Measurements from ENCODE around the gene PCDHGB3. TPM values are rescaled to one million over a fixed set of nuclear protein-coding genes. Genes with fewer than 3 reads are reported as not detected.
A peak's percentile ranks its signal among the peaks of the same experiment; 100 is the strongest.
"Not testable (repeated sequence)": the region's sequence is repeated elsewhere in the genome, so short reads cannot be mapped to it uniquely, and the experiment has no call there.

The PCDHGB3 gene
- total RNA-seq, 1 experiment from 2014 or later: 0.21 TPM

- no peak for DNase-seq (ENCODE audit: low read depth, low spot score)
- in situ Hi-C loops (cut with HindIII; ENCODE audit: low pct_unique_long_range_greater_than_20kb, low sequenced_read_pairs): no loop called here
These were observed 39.7 kb downstream of the PCDHGB3 start for GRCh38 chr5:141409598-141410306.

- no peak for DNase-seq (ENCODE audit: low read depth, low spot score)
- in situ Hi-C loops (cut with HindIII; ENCODE audit: low pct_unique_long_range_greater_than_20kb, low sequenced_read_pairs): no loop called here
These were observed 41.5 kb downstream of the PCDHGB3 start for GRCh38 chr5:141411575-141411974.

GRCh38 chr5:141412854-141413539 is 43.0 kb downstream of the PCDHGB3 start, which contains the start of gene PCDHGA10:
PCDHGA10 (plus strand) TSS chr5:141412987; CDS start chr5:141413176, 189 bp downstream.
- in situ Hi-C loops (cut with HindIII; ENCODE audit: low pct_unique_long_range_greater_than_20kb, low sequenced_read_pairs): no loop called here
- DNase-seq (ENCODE audit: low read depth, low spot score): peak; percentile 52

GRCh38 chr5:141413540-141414069 is 43.6 kb downstream of the PCDHGB3 start:
- DNase-seq (ENCODE audit: low read depth, low spot score): no peak
- in situ Hi-C loops (cut with HindIII; ENCODE audit: low pct_unique_long_range_greater_than_20kb, low sequenced_read_pairs): no loop called here

GRCh38 chr5:141414548-141415274 is 44.7 kb downstream of the PCDHGB3 start:
- DNase-seq (ENCODE audit: low read depth, low spot score); in situ Hi-C loops (cut with HindIII; ENCODE audit: low pct_unique_long_range_greater_than_20kb, low sequenced_read_pairs): not testable (repeated sequence)

GRCh38 chr5:141415275-141415618 is 45.2 kb downstream of the PCDHGB3 start:
- DNase-seq (ENCODE audit: low read depth, low spot score); in situ Hi-C loops (cut with HindIII; ENCODE audit: low pct_unique_long_range_greater_than_20kb, low sequenced_read_pairs): not testable (repeated sequence)

GRCh38 chr5:141417494-141418172 is 47.6 kb downstream of the PCDHGB3 start, which contains the start of gene PCDHGB7:
PCDHGB7 (plus strand) TSS chr5:141417677; CDS start chr5:141417860, 183 bp downstream.
- peak; percentile 82 for DNase-seq (ENCODE audit: low read depth, low spot score)
- in situ Hi-C loops (cut with HindIII; ENCODE audit: low pct_unique_long_range_greater_than_20kb, low sequenced_read_pairs): not testable (repeated sequence)

GRCh38 chr5:141419074-141419880 is 49.2 kb downstream of the PCDHGB3 start:
- in situ Hi-C loops (cut with HindIII; ENCODE audit: low pct_unique_long_range_greater_than_20kb, low sequenced_read_pairs): no loop called here
- DNase-seq (ENCODE audit: low read depth, low spot score): no peak

GRCh38 chr5:141420855-141421488 is 50.9 kb downstream of the PCDHGB3 start, which contains the start of gene PCDHGA11:
PCDHGA11 (plus strand) TSS chr5:141421051; CDS start chr5:141421228, 177 bp downstream.
- in situ Hi-C loops (cut with HindIII; ENCODE audit: low pct_unique_long_range_greater_than_20kb, low sequenced_read_pairs): no loop called here

GRCh38 chr5:141421489-141421855 is 51.4 kb downstream of the PCDHGB3 start:
- in situ Hi-C loops (cut with HindIII; ENCODE audit: low pct_unique_long_range_greater_than_20kb, low sequenced_read_pairs): no loop called here
- DNase-seq (ENCODE audit: low read depth, low spot score): no peak

More at GRCh38 chr5:141420855-141421488, 50.9 kb downstream of the PCDHGB3 start, which contains the start of gene PCDHGA11:
- no peak for DNase-seq (ENCODE audit: low read depth, low spot score)

Other genes starting within 250 kb of the PCDHGB3 start
- 0.40 and 0.43 TPM in 2 replicates for gene PCDHB4, start 248.4 kb upstream of the PCDHGB3 start, total RNA-seq (2014; rRNA removed; shearing (Covaris generic))
- gene PCDHB5, start 235.0 kb upstream of the PCDHGB3 start, total RNA-seq (2014; rRNA removed; shearing (Covaris generic)): 2.0 and 3.1 TPM in 2 replicates
- 0.21 and 0.43 TPM in 2 replicates for gene PCDHB6, start 220.2 kb upstream of the PCDHGB3 start, total RNA-seq (2014; rRNA removed; shearing (Covaris generic))
- 0.24 and 0.29 TPM in 2 replicates for gene PCDHB7, start 197.6 kb upstream of the PCDHGB3 start, total RNA-seq (2014; rRNA removed; shearing (Covaris generic))
- 0.43 and 0.74 TPM in 2 replicates for gene PCDHB8, start 192.5 kb upstream of the PCDHGB3 start, total RNA-seq (2014; rRNA removed; shearing (Covaris generic))
- gene PCDHB16, start 187.9 kb upstream of the PCDHGB3 start, total RNA-seq (2014; rRNA removed; shearing (Covaris generic)): 0.55 and 0.75 TPM in 2 replicates
- 0.05 and 0.90 TPM in 2 replicates for gene PCDHB9, start 183.1 kb upstream of the PCDHGB3 start, total RNA-seq (2014; rRNA removed; shearing (Covaris generic))
- gene PCDHB10, start 177.9 kb upstream of the PCDHGB3 start, total RNA-seq (2014; rRNA removed; shearing (Covaris generic)): 0.37 and 0.40 TPM in 2 replicates
- 0.55 and 0.75 TPM in 2 replicates for gene PCDHB11, start 170.6 kb upstream of the PCDHGB3 start, total RNA-seq (2014; rRNA removed; shearing (Covaris generic))
- 0.24 and 0.42 TPM in 2 replicates for gene PCDHB12, start 161.5 kb upstream of the PCDHGB3 start, total RNA-seq (2014; rRNA removed; shearing (Covaris generic))
- 0.66 and 0.77 TPM in 2 replicates for gene PCDHB13, start 156.3 kb upstream of the PCDHGB3 start, total RNA-seq (2014; rRNA removed; shearing (Covaris generic))
- 0.24 and 0.40 TPM in 2 replicates for gene PCDHB14, start 146.9 kb upstream of the PCDHGB3 start, total RNA-seq (2014; rRNA removed; shearing (Covaris generic))
- gene PCDHB15, start 124.8 kb upstream of the PCDHGB3 start, total RNA-seq (2014; rRNA removed; shearing (Covaris generic)): 1.1 and 1.6 TPM in 2 replicates
- gene SLC25A2, start 66.2 kb upstream of the PCDHGB3 start, total RNA-seq (2014; rRNA removed; shearing (Covaris generic)): 0.11 TPM in 1 of 2 replicates, not detected in the other
- gene TAF7, start 49.5 kb upstream of the PCDHGB3 start, total RNA-seq (2014; rRNA removed; shearing (Covaris generic)): 60.5 and 60.9 TPM in 2 replicates
- 0.63 and 0.67 TPM in 2 replicates for gene PCDHGA1, start 39.7 kb upstream of the PCDHGB3 start, total RNA-seq (2014; rRNA removed; shearing (Covaris generic))
- gene PCDHGA2, start 31.5 kb upstream of the PCDHGB3 start, total RNA-seq (2014; rRNA removed; shearing (Covaris generic)): 1.7 and 2.0 TPM in 2 replicates
- 0.32 TPM in 1 of 2 replicates, not detected in the other for gene PCDHGA3, start 26.4 kb upstream of the PCDHGB3 start, total RNA-seq (2014; rRNA removed; shearing (Covaris generic))
- gene PCDHGB1, start 20.1 kb upstream of the PCDHGB3 start, total RNA-seq (2014; rRNA removed; shearing (Covaris generic)): 1.2 and 1.6 TPM in 2 replicates
- gene PCDHGA4, start 15.2 kb upstream of the PCDHGB3 start, total RNA-seq (2014; rRNA removed; shearing (Covaris generic)): 1.4 and 1.6 TPM in 2 replicates
- 1.5 and 1.7 TPM in 2 replicates for gene PCDHGB2, start 10.2 kb upstream of the PCDHGB3 start, total RNA-seq (2014; rRNA removed; shearing (Covaris generic))
- gene PCDHGA5, start 6.1 kb upstream of the PCDHGB3 start, total RNA-seq (2014; rRNA removed; shearing (Covaris generic)): 0.56 and 0.66 TPM in 2 replicates
- 1.8 and 2.4 TPM in 2 replicates for gene PCDHGA6, start 3.6 kb downstream of the PCDHGB3 start, total RNA-seq (2014; rRNA removed; shearing (Covaris generic))
- gene PCDHGA7, start 12.5 kb downstream of the PCDHGB3 start, total RNA-seq (2014; rRNA removed; shearing (Covaris generic)): 0.71 and 1.6 TPM in 2 replicates
- gene PCDHGB4, start 17.5 kb downstream of the PCDHGB3 start, total RNA-seq (2014; rRNA removed; shearing (Covaris generic)): 0.08 and 0.26 TPM in 2 replicates
- gene PCDHGA8, start 22.4 kb downstream of the PCDHGB3 start, total RNA-seq (2014; rRNA removed; shearing (Covaris generic)): 0.05 and 0.13 TPM in 2 replicates
- 0.29 and 0.50 TPM in 2 replicates for gene PCDHGB5, start 27.7 kb downstream of the PCDHGB3 start, total RNA-seq (2014; rRNA removed; shearing (Covaris generic))
- gene PCDHGA9, start 32.5 kb downstream of the PCDHGB3 start, total RNA-seq (2014; rRNA removed; shearing (Covaris generic)): 0.03 and 0.45 TPM in 2 replicates
- gene PCDHGB6, start 37.8 kb downstream of the PCDHGB3 start, total RNA-seq (2014; rRNA removed; shearing (Covaris generic)): 0.21 and 0.40 TPM in 2 replicates
- 0.18 and 0.21 TPM in 2 replicates for gene PCDHGA10, start 42.7 kb downstream of the PCDHGB3 start, total RNA-seq (2014; rRNA removed; shearing (Covaris generic))
- gene PCDHGB7, start 47.4 kb downstream of the PCDHGB3 start, total RNA-seq (2014; rRNA removed; shearing (Covaris generic)): 7.4 and 8.6 TPM in 2 replicates
- gene PCDHGA11, start 50.8 kb downstream of the PCDHGB3 start, total RNA-seq (2014; rRNA removed; shearing (Covaris generic)): 0.21 and 0.58 TPM in 2 replicates
- gene PCDHGA12, start 60.3 kb downstream of the PCDHGB3 start, total RNA-seq (2014; rRNA removed; shearing (Covaris generic)): 10.0 and 13.8 TPM in 2 replicates
- gene PCDHGC3, start 105.7 kb downstream of the PCDHGB3 start, total RNA-seq (2014; rRNA removed; shearing (Covaris generic)): 9.8 and 12.5 TPM in 2 replicates
- 0.11 TPM in 1 of 2 replicates, not detected in the other for gene PCDHGC4, start 114.8 kb downstream of the PCDHGB3 start, total RNA-seq (2014; rRNA removed; shearing (Covaris generic))
- 0.05 and 0.19 TPM in 2 replicates for gene PCDHGC5, start 118.8 kb downstream of the PCDHGB3 start, total RNA-seq (2014; rRNA removed; shearing (Covaris generic))
- 32.8 TPM in 2 replicates for gene DIAPH1, start 248.8 kb downstream of the PCDHGB3 start, total RNA-seq (2014; rRNA removed; shearing (Covaris generic))